ENCODE measurements around the gene ARRB2. TPM values are rescaled to one million over a fixed set of nuclear protein-coding genes. Genes with fewer than 3 reads are reported as not detected.
A peak's percentile ranks its signal among the peaks of the same experiment; 100 is the strongest.

ARRB2 gene
- total and polyA plus RNA-seq, 2 of the 13 experiments (the other 11 are each of a cell fraction or from before 2014, with no cell fraction given), result 21.5 to 49.2 TPM

- TF ChIP-seq GTF2F1 (IDR thresholded peaks at IDR 0.05; ENCODE audit: low read length), result no peak
- TF ChIP-seq SRSF1 (optimal IDR thresholded peaks at IDR 0.05; ENCODE audit: low read depth, low read length), result no peak
- TF ChIP-seq PCBP2 (optimal IDR thresholded peaks at IDR 0.05; ENCODE audit: low read depth, low read length, poor library complexity, severe bottlenecking), result no peak
- no peak for TF ChIP-seq MAZ (IDR thresholded peaks at IDR 0.05; ENCODE audit: borderline replicate concordance, low read depth, low read length)
- peak; percentile 46 for TF ChIP-seq MAZ (CRISPR knock-in tag; IDR thresholded peaks at IDR 0.05; ENCODE audit: low read depth)
- TF ChIP-seq ZNF253 (CRISPR knock-in tag; IDR thresholded peaks at IDR 0.05; ENCODE audit: borderline replicate concordance), result no peak
- TF ChIP-seq ZNF234 (CRISPR knock-in tag; conservative IDR thresholded peaks at IDR 0.05), result no peak
- no peak; the same call in 1 of the 2 replicates for TF ChIP-seq DMAP1 (CRISPR knock-in tag; IDR thresholded peaks at IDR 0.05)
- TF ChIP-seq POLR2AphosphoS2 (IDR thresholded peaks at IDR 0.05; ENCODE audit: low read depth, low read length), result no peak
- TF ChIP-seq CEBPB (IDR thresholded peaks at IDR 0.05; ENCODE audit: borderline replicate concordance, low read depth, low read length), result no peak
- TF ChIP-seq FOXK1 (CRISPR knock-in tag; IDR thresholded peaks at IDR 0.05; ENCODE audit: borderline replicate concordance, low read depth), result no peak
- TF ChIP-seq ZNF709 (CRISPR knock-in tag; IDR thresholded peaks at IDR 0.05), result peak; percentile 89
- TF ChIP-seq IRF2 (CRISPR knock-in tag; IDR thresholded peaks at IDR 0.05), result no peak
- TF ChIP-seq, protein P1, sequence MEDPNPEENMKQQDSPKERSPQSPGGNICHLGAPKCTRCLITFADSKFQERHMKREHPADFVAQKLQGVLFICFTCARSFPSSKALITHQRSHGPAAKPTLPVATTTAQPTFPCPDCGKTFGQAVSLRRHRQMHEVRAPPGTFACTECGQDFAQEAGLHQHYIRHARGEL (CRISPR knock-in tag; IDR thresholded peaks at IDR 0.05), result peak; percentile 57; the same call in 1 of the 2 replicates
- TF ChIP-seq ZNF18 (CRISPR knock-in tag; IDR thresholded peaks at IDR 0.05; ENCODE audit: insufficient replicate concordance), result no peak
- TF ChIP-seq, protein P2, sequence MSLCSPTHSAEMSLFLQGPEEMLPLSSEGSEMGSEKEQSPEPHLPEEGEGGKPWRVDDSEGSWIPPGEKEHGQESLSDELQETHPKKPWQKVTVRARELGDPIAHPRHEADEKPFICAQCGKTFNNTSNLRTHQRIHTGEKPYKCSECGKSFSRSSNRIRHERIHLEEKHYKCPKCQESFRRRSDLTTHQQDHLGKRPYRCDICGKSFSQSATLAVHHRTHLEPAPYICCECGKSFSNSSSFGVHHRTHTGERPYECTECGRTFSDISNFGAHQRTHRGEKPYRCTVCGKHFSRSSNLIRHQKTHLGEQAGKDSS (CRISPR knock-in tag; IDR thresholded peaks at IDR 0.05; ENCODE audit: borderline replicate concordance, low read depth), result peak; percentile 68
- no peak for TF ChIP-seq ZBTB26 (CRISPR knock-in tag; IDR thresholded peaks at IDR 0.05; ENCODE audit: borderline replicate concordance)
- 0 out of 2 replicates have a peak, but pooled peaks have one; percentile 4 for TF ChIP-seq ZNF121 (CRISPR knock-in tag; IDR thresholded peaks at IDR 0.05)
- TF ChIP-seq ZFP90 (CRISPR knock-in tag; IDR thresholded peaks at IDR 0.05; ENCODE audit: borderline replicate concordance), result no peak; the same call in 1 of the 2 replicates
- TF ChIP-seq HDAC6 (IDR thresholded peaks at IDR 0.05; ENCODE audit: low read depth, low read length), result no peak
- no peak; the same call in 1 of the 2 replicates for TF ChIP-seq HIC2 (CRISPR knock-in tag; IDR thresholded peaks at IDR 0.05; ENCODE audit: low read depth)
Observed at GRCh38 chr17:4739122-4740024, 28.9 kb downstream of the ARRB2 start, which contains the start of the genes CXCL16 and ZMYND15 (continued).

All from HepG2 (cell line).